Esophagus muscularis mucosa (tissue), 4 donors: Measurements from ENCODE around the gene THSD1. TPM values are rescaled to one million over a fixed set of nuclear protein-coding genes. Genes with fewer than 3 reads are reported as not detected.
A peak's percentile ranks its signal among the peaks of the same experiment; 100 is the strongest.

Experiments used
- DNase-seq: peaks from one replicate; pipeline ENCODE4 v3.0.0-alpha.2; 2017; ENCODE audit errors: extremely low spot score
- H3K27ac ChIP-seq, 4 donors: fragments of 200-600 bp; sonication (generic); replicated peaks in 1 of 4; 1 replicate in 3 of 4; 2 replicates in 1 of 4; pipeline ENCODE4 v1.5.1; 2016 to 2019; ENCODE audit warnings: mild to moderate bottlenecking in 1 of 4
- H3K27me3 ChIP-seq, 4 donors: fragments of 200-600 bp; sonication (generic); one replicate each; pipeline versions ENCODE4 v1.5.1 to v1.6.0; 2016 to 2019
- H3K36me3 ChIP-seq, 4 donors: fragments of 200-600 bp; sonication (generic); one replicate each; pipeline ENCODE4 v1.5.1; 2016 to 2019
- H3K4me1 ChIP-seq, 4 donors: fragments of 200-600 bp; sonication (generic); one replicate each; pipeline ENCODE4 v1.5.1; 2016 to 2019
- H3K4me3 ChIP-seq, 4 donors: fragments of 200-600 bp; sonication (generic); 1 replicate in 2 of 4; 2 replicates in 2 of 4; pipeline ENCODE4 v1.5.1; 2016 to 2019; ENCODE audit warnings: mild to moderate bottlenecking in 4 of 4, moderate library complexity in 1 of 4
- H3K9me3 ChIP-seq, 4 donors: fragments of 200-600 bp; sonication (generic); 1 replicate in 3 of 4; 2 replicates in 1 of 4; pipeline ENCODE4 v1.5.1; 2016 to 2019
- EP300 ChIP-seq: sonication (generic); formaldehyde crosslinking; IDR thresholded peaks from one replicate; pipeline ENCODE4 v1.6.1; 2017; ENCODE audit warnings: antibody characterized with exemption
- POLR2A ChIP-seq: fragments of 450-650 bp; IDR thresholded peaks from one replicate; pipeline ENCODE4 v1.6.1; 2017; ENCODE audit warnings: antibody characterized with exemption, moderate library complexity, mild to moderate bottlenecking, low read depth
- POLR2AphosphoS5 ChIP-seq, 2 donors: sonication (generic); formaldehyde crosslinking; IDR thresholded peaks; one replicate each; pipeline ENCODE4 v1.6.1; 2017; ENCODE audit warnings: antibody characterized with exemption in 2 of 2
- WGBS: methylation state at CpG from one replicate; pipeline ENCODE4 v1.1.5; 2018; 5-methylcytosine and 5-hydroxymethylcytosine counted together
- intact Hi-C: fragments of 100-400 bp; cut with DNase I; formaldehyde crosslinking; loops from one replicate; pipeline ENCODE4 v1.15.1; 2023
- total RNA-seq, 4 donors: library from RNA; depleted of rRNA; stranded (reverse); fragments of >200 nt; gene quantifications; one replicate each; pipeline versions ENCODE4 v1.1.0 to v1.2.1, GENCODE V29; 2016
- TF ChIP-seq, protein P1 (sequence below), 3 experiments: fragments of 200-600 bp in 2 of 3; fragments of 450-650 bp in 1 of 3; sonication (generic) in 2 of 3; IDR thresholded peaks; one replicate each; pipeline ENCODE4 v1.5.1; 2017 to 2019; ENCODE audit warnings: antibody characterized with exemption in 3 of 3, mild to moderate bottlenecking in 2 of 3, moderate library complexity in 1 of 3

Gene THSD1
- total RNA-seq, 4 donors from 2014 or later, result 5.4 to 7.5 (median 6.8) TPM

DNA sequence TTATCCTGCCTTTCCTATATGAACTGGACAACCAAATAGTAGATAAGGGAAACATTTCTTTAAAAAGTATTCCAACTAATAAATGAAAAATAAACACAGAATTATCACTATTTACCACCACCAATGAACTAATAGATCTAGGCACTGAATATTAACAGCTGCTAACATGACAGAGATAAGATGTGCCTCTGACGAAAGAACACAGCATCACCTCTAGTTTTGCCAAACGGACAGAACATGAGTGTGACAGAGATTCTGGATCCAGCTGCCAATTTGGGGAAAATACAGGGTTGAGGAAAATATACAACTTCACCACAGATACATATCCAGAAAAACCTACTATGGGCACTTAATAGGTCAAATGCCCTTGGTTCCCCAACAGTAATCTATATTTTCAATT is 26.5 kb upstream of the THSD1 start:
- DNase-seq, result no peak
- TF ChIP-seq POLR2A, result no peak
- TF ChIP-seq POLR2AphosphoS5 (IDR thresholded peaks at IDR 0.05), result no peak
- TF ChIP-seq, protein P1, sequence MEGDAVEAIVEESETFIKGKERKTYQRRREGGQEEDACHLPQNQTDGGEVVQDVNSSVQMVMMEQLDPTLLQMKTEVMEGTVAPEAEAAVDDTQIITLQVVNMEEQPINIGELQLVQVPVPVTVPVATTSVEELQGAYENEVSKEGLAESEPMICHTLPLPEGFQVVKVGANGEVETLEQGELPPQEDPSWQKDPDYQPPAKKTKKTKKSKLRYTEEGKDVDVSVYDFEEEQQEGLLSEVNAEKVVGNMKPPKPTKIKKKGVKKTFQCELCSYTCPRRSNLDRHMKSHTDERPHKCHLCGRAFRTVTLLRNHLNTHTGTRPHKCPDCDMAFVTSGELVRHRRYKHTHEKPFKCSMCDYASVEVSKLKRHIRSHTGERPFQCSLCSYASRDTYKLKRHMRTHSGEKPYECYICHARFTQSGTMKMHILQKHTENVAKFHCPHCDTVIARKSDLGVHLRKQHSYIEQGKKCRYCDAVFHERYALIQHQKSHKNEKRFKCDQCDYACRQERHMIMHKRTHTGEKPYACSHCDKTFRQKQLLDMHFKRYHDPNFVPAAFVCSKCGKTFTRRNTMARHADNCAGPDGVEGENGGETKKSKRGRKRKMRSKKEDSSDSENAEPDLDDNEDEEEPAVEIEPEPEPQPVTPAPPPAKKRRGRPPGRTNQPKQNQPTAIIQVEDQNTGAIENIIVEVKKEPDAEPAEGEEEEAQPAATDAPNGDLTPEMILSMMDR (IDR thresholded peaks at IDR 0.05), result no peak
- no peak for TF ChIP-seq EP300
- no peak overlapping the region for H3K4me3 ChIP-seq
- 89% methylated on average over 2 of the region's 2 CpGs for WGBS
- intact Hi-C loops, result no loop called here
- H3K4me1 ChIP-seq, result peaks cover 0 to 18% (median 0%) of the 10 kb centered on the region in 4 donors
- H3K27me3 ChIP-seq, result no peaks in the 10 kb centered on the region
- H3K27ac ChIP-seq, result no peak overlapping the region
- no peaks in the 10 kb centered on the region for H3K9me3 ChIP-seq
- peaks cover 15 to 88% (median 60%) of the 10 kb centered on the region in 4 donors for H3K36me3 ChIP-seq

DNA sequence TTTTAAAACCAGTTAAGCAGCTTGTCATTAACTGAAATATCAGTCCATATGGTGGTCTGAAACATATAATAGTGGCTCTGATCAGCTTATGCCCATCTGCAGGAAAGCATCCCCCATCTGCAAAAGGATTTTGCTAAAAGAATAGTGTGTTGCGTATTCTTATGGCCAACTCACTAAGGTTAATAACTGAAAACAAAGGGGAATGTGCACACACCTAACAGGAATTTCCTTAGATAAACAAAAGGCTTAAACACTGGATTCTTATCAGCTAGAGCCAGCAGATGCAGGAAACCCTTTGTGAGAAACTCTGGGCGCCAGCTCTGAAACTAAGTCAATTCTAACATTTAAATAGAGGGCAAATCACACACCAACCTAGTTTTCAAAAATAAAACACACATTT is 22.3 kb upstream of the THSD1 start:
- Histone ChIP-seq H3K4me3 (no peak overlapping the region), H3K9me3 (no peaks in the 10 kb centered on the region), H3K36me3 (peaks cover 31 to 89% (median 62%) of the 10 kb centered on the region in 4 donors), H3K4me1 (peaks cover 0 to 12% (median 0%) of the 10 kb centered on the region in 4 donors), H3K27ac (no peak overlapping the region), H3K27me3 (no peaks in the 10 kb centered on the region)
- no peak for DNase-seq
- TF ChIP-seq EP300 (no peak), POLR2AphosphoS5 (IDR thresholded peaks at IDR 0.05) (peak in 1 of 2 donors; percentile 20), POLR2A (no peak)
- TF ChIP-seq, protein P1 (IDR thresholded peaks at IDR 0.05), result no peak
- intact Hi-C loops, result no loop called here
- WGBS, result 79% methylated on average over 2 of the region's 2 CpGs

DNA sequence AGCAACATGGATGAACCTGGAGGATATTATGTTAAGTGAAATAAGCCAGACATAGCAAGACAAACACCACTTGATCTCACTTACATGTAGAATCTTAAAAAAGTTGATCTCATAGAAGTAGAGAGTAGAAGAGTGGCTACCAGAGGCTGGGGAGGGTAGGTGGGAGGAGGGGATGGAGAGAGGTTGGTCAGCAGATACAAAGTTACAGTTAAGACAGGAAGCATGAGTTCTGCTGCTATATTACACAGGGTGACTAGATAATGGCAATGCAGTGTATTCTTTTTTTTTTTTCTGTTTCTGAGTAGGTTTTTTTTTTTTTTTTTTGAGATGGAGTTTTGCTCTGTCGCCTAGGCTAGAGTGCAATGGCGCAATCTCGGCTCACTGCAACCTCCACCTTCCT is 15.2 kb upstream of the THSD1 start:
- Histone ChIP-seq H3K9me3 (no peaks in the 10 kb centered on the region), H3K36me3 (peaks cover 46 to 97% (median 78%) of the 10 kb centered on the region in 4 donors), H3K4me3 (no peak overlapping the region), H3K27me3 (no peaks in the 10 kb centered on the region), H3K4me1 (peaks cover 0 to 4% (median 0%) of the 10 kb centered on the region in 4 donors), H3K27ac (no peak overlapping the region)
- intact Hi-C loops, result no loop called here
- DNase-seq, result no peak
- no peak for TF ChIP-seq POLR2A
- no peak for TF ChIP-seq POLR2AphosphoS5 (IDR thresholded peaks at IDR 0.05)
- no peak for TF ChIP-seq EP300
- TF ChIP-seq, protein P1 (IDR thresholded peaks at IDR 0.05), result no peak
- 98% methylated on average over 3 of the region's 3 CpGs for WGBS

DNA sequence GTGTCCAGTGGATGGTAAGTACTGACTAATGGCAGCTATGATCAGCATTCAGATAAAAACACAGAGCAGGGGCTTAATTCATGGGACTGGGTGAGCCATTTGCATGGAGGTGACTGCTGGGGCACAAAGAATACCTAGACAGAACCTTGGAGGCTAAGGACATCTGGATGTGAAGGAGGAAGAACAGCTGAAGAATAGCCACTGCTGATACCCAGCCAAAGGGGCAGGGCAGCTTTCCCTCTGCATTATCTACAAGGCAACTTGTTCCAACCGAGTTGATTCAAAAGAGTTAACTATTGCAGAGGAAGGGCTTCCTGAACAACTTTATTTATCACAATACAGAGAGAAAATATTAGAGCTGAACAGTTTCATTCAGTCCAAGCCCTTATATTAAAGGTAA is 13.1 kb upstream of the THSD1 start:
- 59% methylated on average over 1 of the region's 1 CpG for WGBS
- DNase-seq, result no peak
- Histone ChIP-seq H3K4me3 (no peak overlapping the region), H3K27me3 (no peaks in the 10 kb centered on the region), H3K27ac (no peak overlapping the region), H3K4me1 (peaks cover 0 to 4% (median 0%) of the 10 kb centered on the region in 4 donors), H3K9me3 (no peaks in the 10 kb centered on the region), H3K36me3 (peaks cover 45 to 97% (median 80%) of the 10 kb centered on the region in 4 donors)
- intact Hi-C loops, result no loop called here
- TF ChIP-seq EP300, result no peak

DNA sequence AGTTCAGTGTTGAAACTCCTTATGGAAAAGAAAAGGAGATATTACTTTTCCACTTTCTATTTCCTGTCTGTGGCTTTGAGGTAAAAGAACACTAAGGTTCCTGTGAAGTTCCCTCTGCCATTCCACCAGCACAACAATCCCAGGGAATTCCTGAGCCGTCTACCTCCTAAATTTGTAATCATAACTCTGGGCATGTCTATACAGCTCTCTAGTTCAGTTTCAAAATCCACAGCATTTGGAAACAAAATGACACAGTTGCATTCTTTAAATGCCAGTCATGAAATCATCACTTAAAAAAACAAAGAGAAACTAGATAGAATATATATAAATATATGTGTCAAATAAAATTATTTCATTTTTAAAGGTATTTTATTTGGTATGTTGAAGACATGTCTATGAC is 9.0 kb upstream of the THSD1 start:
- H3K27ac ChIP-seq, result no peak overlapping the region
- no peak for DNase-seq
- no peak for TF ChIP-seq POLR2A
- no peak for TF ChIP-seq POLR2AphosphoS5 (IDR thresholded peaks at IDR 0.05)
- TF ChIP-seq, protein P1 (IDR thresholded peaks at IDR 0.05), result no peak
- TF ChIP-seq EP300, result no peak
- H3K9me3 ChIP-seq, result no peaks in the 10 kb centered on the region
- no peak overlapping the region for H3K4me3 ChIP-seq
- intact Hi-C loops, result no loop called here
- WGBS, result 47% methylated on average over 1 of the region's 1 CpG
- H3K27me3 ChIP-seq, result no peaks in the 10 kb centered on the region
- H3K36me3 ChIP-seq, result peaks cover 35 to 92% (median 61%) of the 10 kb centered on the region in 4 donors
- peaks cover 0 to 4% (median 0%) of the 10 kb centered on the region in 4 donors for H3K4me1 ChIP-seq
